Stimulated activated CD4-positive, alpha-beta T cell treated with anti-CD3 and anti-CD28 coated beads, Interleukin-2, amount 100 ng/mL, for 24 hours (primary cell): ENCODE measurements around the gene SAA4.
A peak's percentile ranks its signal among the peaks of the same experiment; 100 is the strongest.
"Not testable (repeated sequence)": the region's sequence is repeated elsewhere in the genome, so short reads cannot be mapped to it uniquely, and the experiment has no call there.

ENCODE experiments used
- DNase-seq, 2 donors: peaks; one replicate each; pipeline ENCODE4 v3.0.0-alpha.2; 2020

Gene SAA4

DNA sequence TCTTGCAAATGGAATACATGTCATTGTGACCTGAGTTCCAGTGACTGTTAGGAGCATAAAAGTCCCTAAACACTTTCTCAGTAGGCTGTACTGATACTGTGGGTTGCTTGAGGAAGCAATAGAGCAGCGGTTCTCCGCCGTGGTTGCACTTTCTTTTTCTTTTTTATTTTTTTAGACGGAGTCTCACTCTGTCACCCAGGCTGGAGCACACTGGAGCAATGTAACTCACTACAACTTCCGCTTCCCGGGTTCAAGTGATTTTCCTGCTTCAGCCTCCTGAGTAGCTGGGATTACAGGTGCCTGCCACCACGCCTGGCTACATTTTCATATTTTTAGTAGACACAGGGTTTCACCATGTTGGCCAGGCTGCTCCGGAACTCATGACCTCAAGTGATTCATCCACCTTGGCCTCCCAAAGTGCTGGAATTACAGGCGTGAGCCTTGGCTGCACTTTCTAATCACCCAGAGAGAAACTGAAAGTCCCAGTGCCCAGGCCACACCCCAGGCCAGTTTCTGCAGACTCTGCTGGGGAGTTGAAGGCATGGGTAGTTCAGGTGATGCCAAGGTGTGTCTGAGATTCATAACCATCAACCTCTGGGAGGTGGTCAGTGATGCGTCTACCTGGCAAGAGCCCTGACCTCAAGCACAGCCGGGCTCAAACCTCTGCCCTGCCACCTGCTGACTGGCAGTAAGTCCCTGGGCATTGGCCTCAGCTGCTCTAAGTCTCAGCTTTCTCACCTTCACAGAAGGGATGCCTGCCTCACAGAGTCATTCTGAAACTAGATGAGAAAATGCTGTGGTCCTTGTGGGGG is 10.0 kb upstream of the SAA4 start:
- DNase-seq = peak in 1 of 2 donors; percentile 10

DNA sequence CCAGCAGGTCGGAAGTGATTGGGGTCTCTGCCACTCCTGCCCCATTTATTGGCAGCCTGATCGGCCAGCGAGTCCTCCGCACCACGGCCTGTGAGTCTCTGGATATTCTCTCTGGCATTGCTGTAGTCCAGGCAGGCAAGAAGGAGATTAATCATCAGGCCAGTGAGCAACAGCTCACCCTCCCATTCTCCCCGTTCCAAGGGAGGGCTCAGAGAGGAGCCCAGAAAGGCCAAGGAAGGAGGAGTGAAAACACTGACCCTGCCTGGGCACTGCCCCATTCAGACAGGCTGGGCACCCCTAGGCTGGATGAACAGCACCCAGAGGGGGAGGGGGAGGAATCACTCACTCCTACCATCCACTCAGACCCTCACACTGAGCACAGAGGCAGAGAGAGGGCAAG is 8.8 kb upstream of the SAA4 start:
- DNase-seq = no peak

DNA sequence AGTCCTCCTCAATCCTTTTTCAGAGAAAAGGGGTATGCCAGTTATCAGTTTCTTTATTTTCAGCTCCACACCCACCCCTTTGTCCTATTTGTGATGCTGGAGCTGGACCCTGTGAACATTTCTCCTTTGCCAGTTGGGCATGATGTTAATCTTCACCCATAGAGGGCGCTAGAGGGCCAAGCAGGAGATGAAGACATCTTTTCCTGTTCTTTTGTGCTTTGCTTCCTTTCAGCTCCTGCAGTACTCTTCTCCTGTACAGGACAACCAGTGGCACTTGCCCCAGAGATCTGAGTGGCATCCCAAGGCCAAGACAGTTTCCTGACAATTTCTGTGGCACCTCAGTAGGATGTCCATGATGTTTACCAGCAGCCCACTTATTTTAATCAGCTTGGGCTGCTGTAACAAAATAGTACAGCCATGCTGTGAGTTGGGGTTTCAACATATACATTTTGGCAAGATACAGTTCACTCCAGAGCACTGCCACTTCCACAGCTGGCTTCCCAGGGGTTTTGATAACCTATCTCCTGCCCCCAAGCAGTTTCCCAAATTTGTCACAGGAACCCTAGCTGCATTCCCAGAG is 7.3 kb upstream of the SAA4 start:
- peak; percentile 56 to 59 for DNase-seq

DNA sequence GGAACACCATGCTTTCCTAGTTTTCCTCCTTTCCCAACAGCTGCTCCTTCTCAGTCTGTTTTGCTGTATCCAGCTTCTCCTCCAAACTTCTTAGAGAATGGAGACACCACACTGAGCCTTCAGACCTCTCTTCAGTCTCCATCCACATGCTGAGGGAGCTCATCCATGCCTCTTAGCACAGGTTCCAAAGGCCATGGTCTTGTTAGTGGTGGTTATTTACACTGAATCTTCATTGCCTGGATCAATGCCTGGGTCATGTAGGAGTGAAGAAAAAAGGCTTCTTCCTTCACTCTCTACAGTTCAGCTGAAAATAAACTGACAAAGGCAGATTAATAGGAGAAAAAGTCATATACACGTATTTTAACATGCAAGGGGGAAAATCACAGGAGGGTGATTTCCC is 3.1 kb upstream of the SAA4 start:
- DNase-seq = no peak

DNA sequence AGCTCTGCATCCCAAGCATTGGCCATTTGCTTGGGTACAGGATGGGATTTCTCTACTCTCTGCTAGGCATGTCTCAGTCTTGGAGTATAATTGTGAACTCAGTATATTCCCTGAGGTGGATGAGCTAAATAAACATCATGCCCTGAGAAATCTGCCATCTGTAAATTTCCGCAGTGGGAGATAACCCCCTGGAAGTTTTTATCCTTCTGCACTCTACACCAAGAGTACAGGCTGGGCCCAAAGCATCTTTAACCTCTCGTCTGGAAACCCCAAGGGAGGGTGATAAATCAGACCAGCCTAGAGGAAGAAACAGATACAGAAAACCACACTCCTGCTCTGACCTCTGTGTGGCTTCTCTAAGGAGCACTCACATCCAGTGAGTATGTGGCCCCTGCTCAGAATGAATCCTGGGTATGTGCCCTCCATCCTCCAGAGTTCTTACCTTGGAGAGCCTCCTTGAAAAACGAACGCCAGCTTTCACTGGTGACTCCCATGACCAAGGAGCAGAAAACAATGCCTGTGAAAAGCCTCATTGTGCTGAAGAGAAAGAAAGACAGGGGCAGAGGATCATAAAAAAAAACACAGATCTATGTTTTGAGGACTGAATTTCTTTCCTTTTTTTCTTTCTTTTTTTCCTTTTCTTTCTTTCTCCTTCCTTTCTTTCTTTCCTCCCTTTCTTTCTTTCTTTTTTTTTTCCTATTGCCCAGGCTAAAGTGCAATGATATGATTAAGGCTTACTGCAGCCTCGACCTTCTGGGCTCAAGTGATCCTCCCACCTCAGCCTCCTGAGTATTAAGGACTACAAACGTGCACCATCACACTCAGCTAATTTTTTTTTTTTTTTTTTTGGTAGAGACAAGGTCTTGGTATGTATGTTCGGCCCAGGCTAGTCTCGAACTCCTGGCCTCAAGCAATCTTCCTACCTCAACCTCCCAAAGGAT is 938 bp downstream of the SAA4 start:
- DNase-seq = no peak

DNA sequence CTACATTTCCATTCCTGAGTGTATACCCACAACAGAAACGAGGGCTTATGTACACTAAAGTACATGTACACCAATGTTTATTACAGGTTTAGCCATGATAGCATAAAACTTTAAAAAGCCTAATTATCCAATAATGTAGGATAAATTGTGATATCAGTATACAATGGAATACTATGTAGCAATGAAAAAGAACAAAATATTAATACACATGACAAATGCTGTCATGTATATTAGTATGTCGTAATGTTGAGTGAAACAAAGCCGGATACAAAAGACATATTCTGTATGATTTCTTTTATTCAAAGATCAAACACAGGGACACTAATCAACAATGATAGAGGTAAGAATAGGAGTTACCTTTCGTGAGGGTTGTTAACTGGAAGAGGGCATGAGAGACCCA is 2.7 kb downstream of the SAA4 start:
- no peak for DNase-seq

DNA sequence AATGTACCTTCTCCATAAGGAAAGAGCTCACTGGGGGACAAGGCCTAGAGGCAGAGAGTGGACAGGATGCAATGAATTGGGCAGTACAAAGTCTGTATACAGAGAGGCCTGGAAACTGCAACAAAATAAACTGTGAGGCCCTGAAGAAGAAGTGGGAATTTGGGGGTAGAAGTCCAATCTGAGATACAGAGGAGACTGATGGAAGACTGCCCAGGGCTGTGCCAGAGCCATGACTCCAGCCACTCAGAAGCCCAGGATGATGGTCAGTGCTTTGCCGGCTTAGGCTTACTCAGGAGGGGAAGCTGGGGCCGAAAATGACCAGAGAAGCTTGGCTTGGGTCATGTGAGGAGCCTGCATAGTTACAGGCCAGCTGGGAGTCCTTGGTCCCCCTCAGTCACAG is 5.7 kb downstream of the SAA4 start:
- no peak for DNase-seq

DNA sequence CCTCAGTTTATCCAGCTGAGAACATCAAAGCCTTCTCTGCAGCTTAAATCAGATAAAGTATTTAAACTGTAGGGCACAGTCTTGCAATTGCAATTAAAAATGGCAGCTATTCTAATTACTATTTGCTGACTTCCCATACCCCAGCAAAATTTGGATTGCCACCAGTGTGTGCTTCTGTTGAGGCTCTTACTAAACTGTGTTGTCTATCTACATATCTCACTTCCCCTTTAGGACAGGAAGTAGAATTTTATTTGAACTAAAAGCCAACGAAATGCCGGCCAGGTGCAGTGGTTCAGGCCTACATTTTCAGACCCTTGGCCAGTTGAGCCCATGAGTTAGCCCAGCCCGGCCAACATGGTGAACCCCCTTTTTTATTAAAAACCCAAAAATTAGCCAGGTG is 7.1 kb downstream of the SAA4 start:
- no peak for DNase-seq

DNA sequence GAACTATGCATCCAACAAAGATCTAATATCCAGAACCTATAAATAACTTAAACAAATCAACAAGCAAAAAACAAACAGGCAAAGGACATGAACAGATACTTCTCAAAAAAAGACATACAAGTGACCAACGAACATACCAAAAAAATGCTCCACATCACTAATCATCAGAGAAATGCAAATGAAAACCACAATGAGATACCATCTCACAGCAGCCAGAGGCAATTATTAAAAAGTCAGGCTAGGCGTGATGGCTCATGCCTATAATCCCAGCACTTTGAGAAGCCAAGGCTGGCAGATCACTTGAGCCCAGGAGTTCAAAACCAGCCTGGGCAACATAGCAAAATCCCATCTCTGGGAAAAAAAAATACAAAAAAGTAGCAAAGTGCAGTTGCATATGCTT is 10.7 kb downstream of the SAA4 start:
- no peak for DNase-seq

DNA sequence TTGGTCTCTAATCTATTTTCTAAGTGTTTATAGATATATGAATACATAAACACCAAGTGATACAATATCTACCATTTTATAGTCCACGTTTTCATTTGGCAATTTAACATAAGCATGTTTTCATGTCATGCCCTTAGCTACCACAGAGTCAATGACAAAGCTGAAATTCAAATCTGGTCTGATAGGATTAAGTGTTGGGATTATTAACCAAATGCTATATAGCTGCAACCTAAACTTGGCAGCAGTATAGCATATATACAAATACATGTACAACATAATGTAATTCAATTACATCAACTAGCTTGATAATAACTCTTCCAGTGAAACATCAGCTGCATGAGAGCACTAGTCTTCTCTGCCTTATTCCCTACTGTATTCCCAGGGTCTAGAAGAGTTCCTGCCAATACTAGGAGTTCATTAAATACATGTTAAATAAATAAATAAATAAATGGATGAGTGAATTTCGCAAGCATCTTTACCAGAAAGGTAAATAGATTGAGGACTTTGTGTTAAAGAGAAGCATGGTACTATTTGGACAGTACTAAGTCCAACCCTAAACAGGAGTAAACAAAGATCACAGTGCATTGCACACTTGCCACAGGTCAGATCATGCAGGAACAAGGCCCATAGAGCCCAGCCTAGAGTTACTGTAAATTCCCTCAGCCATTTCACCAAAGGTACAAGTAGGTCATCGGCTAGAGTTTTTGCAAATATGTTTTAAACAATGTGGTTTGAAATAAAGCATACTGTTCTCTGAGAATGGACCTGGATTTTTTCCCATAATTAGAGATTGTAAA is 12.8 kb downstream of the SAA4 start:
- no peak for DNase-seq

DNA sequence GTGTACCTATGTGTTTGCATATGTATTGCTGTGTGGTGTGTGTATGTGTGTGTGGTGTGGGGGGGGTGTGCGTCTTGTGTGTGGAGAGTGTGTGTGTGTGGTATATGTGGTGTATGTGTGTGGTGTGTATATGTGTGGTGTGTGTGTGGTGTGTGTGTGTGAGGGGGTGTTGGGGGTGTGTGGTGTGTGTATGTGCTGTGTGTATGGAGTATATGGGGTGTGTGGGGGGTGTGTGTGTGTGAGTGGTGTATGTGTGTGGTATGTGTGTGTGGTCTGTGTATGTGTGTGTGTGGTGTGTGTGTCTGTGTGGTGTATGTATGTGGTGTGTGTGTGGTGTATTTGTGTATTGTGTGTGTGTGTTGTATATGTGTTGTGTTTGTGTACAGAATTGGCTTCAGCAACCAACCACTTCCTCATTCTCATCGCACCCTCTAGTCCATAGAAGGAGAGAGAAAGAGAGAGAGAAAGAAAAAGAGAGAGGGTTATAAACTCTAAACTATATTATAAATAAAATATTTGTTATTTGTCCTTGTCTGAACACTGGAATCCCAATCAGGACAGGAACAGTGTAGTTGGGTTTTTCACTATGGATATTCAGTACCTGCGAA is 13.7 kb downstream of the SAA4 start:
- no peak for DNase-seq

DNA sequence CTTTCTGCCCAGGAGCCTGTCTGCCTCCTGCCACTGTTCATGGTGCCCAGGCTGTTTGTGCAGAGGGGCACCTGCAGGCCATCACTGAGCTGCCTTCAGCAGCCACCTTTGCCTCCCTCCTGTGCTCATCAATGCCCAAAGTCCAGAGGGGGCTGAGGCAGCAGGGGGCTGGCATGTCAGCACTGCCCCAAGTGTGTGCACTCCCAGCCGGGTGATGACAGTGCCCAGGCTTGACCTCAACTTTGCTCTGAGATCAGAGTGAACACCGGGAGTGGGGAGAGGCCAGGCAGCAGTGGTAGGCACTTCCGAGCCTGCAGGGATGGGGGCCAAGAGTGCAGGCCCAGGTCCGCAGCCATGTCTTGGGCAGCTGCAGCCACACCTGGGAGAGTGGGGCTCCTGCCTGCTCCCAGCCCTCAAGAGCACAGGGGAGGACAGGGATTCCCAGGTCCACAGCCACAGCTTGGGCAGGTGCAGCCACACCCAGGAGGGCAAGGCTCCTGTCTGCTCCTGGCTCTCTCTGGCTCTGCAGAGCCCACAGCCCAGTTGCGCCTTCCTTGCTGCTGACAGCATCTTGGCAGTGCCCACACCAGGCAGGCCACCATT is 15.2 kb downstream of the SAA4 start:
- no peak for DNase-seq

DNA sequence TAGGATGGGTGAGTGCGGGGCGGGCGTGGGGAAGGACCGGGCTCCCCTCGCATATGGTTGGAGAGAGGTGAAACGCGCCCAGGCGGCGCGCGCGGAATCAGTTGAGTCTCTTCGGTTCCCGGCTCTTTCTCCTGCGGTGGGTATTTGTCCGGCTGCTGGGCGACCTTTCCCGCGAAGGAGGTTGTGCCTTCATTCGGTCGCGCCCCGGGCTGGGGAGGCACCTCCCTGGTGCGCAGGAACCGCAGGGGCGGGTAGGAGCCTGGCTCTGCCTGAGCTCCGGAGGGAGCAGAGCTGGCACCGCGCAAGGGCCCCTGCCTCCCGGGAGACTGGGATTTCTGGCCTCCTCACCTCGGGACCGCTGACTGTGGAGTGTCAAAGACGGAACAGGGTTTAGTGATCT is 27.5 kb downstream of the SAA4 start:
- no peak for DNase-seq

DNA sequence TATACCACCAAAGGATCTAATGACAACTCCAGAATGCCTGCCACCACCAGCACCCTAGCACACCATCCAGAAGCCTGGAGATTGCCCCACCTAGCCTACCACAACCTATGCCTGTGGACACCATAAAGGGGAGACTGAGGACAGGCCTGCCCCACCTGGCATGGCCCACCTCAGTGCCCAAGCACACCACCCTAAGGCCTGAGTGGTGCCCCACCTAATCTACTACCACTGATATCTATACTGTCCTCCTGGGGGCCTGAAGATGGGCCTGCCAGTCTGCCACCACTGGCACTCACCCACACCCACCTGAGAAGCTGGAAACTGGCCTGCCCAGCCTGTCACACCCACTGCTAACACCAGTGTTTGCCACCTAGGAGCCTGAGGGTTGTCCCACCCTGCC is 31.8 kb downstream of the SAA4 start:
- no peak for DNase-seq

DNA sequence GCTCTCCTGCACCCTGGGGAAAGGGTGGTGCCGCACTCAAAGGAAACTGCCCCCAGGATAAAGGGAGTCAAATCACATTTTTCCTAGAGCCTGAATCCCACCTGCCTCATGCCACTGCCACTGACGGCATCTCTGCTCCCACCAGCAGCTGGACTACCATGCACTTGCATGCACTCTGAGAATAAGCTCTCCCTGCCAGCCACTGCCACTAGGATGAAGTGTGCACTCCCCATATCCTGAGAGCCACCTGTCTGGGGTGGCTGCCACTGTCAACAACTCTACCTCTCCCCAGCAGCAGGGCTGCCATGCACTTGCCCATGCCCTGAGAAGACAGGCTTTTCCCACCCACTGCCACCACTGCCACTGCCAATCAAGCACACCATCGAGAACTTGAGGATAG is 32.4 kb downstream of the SAA4 start:
- DNase-seq = no peak

DNA sequence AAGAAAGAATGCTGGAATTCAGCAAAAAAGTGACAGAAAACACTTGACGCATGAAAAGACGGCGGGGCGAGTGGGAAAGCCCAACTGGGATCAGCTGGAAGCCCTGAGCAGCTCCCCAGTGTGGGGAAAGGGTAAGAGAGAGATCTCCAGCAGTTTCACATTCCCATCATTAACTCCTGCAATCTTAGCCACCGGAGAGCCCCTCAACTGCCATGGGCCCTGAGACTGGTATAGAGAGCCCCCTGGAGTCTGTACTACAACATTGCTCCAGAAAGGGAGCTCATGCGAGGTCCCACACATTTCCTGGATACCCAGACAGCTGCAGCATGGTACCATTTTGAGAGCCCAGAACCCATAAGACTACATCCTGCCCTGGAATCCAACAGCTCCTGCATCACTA is 32.9 kb downstream of the SAA4 start:
- DNase-seq = peak in 1 of 2 donors; percentile 9

DNA sequence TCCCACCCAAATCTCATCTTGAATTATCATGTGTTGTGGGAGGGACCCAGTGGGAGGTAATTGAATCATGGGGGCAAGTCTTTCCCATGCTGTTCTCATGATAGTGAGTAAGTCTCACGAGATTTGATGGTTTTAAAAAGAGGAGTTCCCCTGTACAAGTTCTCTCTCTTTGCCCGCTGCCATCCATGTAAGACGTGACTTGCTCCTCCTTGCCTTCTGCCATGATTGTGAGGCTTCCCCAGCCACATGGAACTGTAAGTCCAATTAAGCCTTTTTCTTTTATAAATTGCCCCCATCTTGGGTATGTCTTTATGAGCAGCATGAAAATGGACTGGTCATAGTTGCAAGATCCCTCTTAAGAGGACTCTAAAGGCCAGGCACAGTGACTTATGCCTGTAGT is 38.9 kb downstream of the SAA4 start:
- not testable (repeated sequence) for DNase-seq

DNA sequence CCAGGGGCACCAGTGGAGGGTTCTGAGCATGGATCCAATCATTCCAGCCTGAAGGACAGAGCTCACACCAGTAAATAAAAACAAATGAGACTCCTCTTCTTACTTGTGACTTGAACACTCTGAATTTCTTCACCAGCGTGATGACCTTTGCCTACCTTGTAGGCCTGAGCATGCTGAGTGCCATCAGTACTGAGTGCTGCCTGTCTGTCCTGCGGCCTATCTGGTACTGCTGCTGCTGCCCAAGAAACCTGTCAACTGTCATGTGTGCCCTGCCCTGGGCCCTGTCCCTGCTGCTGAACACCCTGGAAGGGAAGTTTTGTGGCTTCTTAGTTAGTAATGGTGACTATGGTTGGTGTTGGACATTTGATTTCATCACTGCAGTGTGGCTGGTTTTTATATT is 40.1 kb downstream of the SAA4 start:
- no peak for DNase-seq

DNA sequence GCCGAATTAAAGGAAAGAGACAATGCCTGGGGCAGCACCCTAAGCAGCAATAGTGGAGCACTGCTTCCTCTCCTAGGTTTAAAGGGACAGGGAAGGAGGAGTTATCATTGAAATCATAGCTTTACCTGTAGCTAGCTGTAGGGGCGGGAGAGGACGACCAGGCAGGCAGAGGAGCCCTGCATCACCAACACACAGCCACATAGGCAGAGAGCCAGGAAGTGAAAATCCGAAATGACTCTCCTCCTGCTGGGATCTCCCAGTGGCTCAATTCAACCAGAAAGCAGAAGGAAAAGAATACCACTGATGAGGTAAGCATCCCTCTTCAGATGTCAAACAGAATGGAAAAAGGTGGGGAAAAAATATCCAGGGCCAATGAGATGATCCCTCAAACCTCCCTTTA is 43.6 kb downstream of the SAA4 start:
- DNase-seq = no peak

DNA sequence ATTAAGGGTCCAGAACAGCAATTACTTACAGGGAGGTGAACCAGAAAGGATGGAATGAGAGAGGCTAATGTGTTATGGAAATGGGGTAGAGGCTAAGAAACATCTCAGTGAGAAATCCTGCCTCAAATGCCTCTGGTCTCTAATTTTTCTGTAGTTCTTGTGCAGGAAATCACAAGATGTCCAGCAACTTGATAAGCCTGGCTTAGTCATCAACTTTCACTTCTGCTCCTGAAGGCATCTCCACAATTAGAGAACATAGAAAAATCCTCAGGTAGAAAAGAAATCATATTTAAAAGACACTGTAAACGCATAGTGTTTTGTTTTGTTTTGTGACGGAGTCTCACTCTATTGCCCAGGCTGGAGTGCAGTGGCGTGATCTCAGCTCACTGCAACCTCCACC is 45.2 kb downstream of the SAA4 start:
- DNase-seq = no peak

DNA sequence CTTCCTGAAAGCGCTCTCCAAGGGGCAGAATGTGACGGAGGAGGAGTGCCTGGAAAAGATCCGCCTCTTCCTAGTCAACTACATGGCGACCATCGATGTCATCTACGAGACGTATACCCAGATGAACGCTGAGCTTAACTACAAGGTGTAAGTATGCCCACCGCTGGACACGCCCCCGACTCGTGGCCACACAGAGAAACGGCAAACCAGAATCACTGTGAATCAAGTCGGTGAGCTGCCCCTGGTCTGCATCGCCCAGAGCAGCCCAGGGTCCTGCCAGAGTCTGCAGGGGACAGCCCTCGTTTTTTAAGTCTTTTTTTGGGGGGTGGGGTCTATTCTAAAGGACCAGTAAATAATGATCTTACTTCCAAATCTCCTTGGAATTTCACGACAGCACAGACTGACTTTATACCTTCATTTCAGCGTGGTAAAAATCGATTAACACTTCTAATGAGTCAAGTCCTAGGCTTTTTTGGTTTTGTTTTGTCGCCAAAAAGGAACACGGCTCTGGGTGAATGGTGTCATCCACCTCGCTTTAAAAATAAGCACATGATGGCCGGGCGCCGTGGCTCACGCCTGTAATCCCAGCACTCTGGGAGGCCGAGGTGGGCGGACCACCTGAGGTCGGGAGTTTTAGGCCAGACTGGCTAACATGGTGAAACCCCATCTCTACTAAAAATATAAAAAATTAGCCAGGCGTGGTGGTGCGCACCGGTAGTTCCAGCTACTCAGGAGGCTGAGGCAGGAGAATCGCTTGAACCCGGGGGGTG is 46.9 kb downstream of the SAA4 start:
- not testable (repeated sequence) for DNase-seq
